Esophagus muscularis mucosa (tissue), 4 donors: ENCODE measurements around the gene CHMP1A. TPM values are rescaled to one million over a fixed set of nuclear protein-coding genes. Genes with fewer than 3 reads are reported as not detected.
"Not testable (repeated sequence)": the region's sequence is repeated elsewhere in the genome, so short reads cannot be mapped to it uniquely, and the experiment has no call there.

Experiments
- DNase-seq: peaks from one replicate; pipeline ENCODE4 v3.0.0-alpha.2; 2017; ENCODE audit errors: extremely low spot score
- H3K27ac ChIP-seq, 4 donors: fragments of 200-600 bp; sonication (generic); replicated peaks in 1 of 4; 1 replicate in 3 of 4; 2 replicates in 1 of 4; pipeline ENCODE4 v1.5.1; 2016 to 2019; ENCODE audit warnings: mild to moderate bottlenecking in 1 of 4
- H3K27me3 ChIP-seq, 4 donors: fragments of 200-600 bp; sonication (generic); one replicate each; pipeline versions ENCODE4 v1.5.1 to v1.6.0; 2016 to 2019
- H3K36me3 ChIP-seq, 4 donors: fragments of 200-600 bp; sonication (generic); one replicate each; pipeline ENCODE4 v1.5.1; 2016 to 2019
- H3K4me1 ChIP-seq, 4 donors: fragments of 200-600 bp; sonication (generic); one replicate each; pipeline ENCODE4 v1.5.1; 2016 to 2019
- H3K4me3 ChIP-seq, 4 donors: fragments of 200-600 bp; sonication (generic); 1 replicate in 2 of 4; 2 replicates in 2 of 4; pipeline ENCODE4 v1.5.1; 2016 to 2019; ENCODE audit warnings: mild to moderate bottlenecking in 4 of 4, moderate library complexity in 1 of 4
- H3K9me3 ChIP-seq, 4 donors: fragments of 200-600 bp; sonication (generic); 1 replicate in 3 of 4; 2 replicates in 1 of 4; pipeline ENCODE4 v1.5.1; 2016 to 2019
- EP300 ChIP-seq: sonication (generic); formaldehyde crosslinking; IDR thresholded peaks from one replicate; pipeline ENCODE4 v1.6.1; 2017; ENCODE audit warnings: antibody characterized with exemption
- POLR2A ChIP-seq: fragments of 450-650 bp; IDR thresholded peaks from one replicate; pipeline ENCODE4 v1.6.1; 2017; ENCODE audit warnings: antibody characterized with exemption, moderate library complexity, mild to moderate bottlenecking, low read depth
- POLR2AphosphoS5 ChIP-seq, 2 donors: sonication (generic); formaldehyde crosslinking; IDR thresholded peaks; one replicate each; pipeline ENCODE4 v1.6.1; 2017; ENCODE audit warnings: antibody characterized with exemption in 2 of 2
- WGBS: methylation state at CpG from one replicate; pipeline ENCODE4 v1.1.5; 2018; 5-methylcytosine and 5-hydroxymethylcytosine counted together
- intact Hi-C: fragments of 100-400 bp; cut with DNase I; formaldehyde crosslinking; loops from one replicate; pipeline ENCODE4 v1.15.1; 2023
- total RNA-seq, 4 donors: library from RNA; depleted of rRNA; stranded (reverse); fragments of >200 nt; gene quantifications; one replicate each; pipeline versions ENCODE4 v1.1.0 to v1.2.1, GENCODE V29; 2016
- TF ChIP-seq, protein P1 (sequence below), 3 experiments: fragments of 200-600 bp in 2 of 3; fragments of 450-650 bp in 1 of 3; sonication (generic) in 2 of 3; IDR thresholded peaks; one replicate each; pipeline ENCODE4 v1.5.1; 2017 to 2019; ENCODE audit warnings: antibody characterized with exemption in 3 of 3, mild to moderate bottlenecking in 2 of 3, moderate library complexity in 1 of 3

Gene CHMP1A
- total RNA-seq, 4 donors from 2014 or later = 71.8 to 117 (median 87.8) TPM

DNA sequence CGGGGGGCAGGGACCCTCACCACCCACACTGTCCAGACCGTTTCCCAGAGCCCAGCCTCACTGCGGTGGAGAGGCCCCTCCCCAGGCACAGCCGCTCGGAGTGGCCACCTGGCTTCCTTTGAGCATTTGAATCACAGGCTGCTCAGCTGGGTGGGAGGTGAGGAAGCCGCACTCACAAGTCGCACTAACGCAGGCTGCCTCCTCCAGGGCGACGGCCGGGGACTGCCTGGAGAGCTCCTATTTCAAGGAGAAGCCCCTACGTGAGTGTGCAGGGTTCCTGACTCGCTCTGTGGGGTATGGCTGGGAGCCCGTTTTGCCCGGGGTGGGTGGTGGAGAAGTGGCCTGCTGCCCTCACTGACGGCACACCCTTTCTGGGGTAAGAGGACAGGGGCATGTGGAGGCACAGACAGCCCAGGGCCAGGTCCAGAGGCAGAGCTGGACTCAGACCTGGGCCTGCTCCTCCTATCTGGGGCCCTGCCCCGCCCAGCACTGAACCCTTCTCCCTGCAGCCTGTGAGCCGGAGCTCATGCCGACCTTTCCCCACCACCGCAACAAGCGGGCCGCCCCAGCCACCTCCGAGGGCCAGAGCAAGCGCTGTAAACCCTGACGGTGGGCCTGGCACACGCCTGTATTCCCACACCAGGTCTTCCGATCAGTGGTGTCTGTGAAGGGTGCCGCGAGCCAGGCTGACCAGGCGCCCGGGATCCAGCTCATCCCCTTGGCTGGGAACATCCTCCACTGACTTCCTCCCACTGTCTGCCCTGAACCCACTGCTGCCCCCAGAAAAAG is 37.8 kb upstream of the CHMP1A start:
- no peak overlapping the region for H3K27ac ChIP-seq
- DNase-seq = no peak
- no peaks in the 10 kb centered on the region for H3K27me3 ChIP-seq
- peaks cover 7 to 11% (median 9%) of the 10 kb centered on the region in 4 donors for H3K4me1 ChIP-seq
- H3K9me3 ChIP-seq = no peaks in the 10 kb centered on the region
- 91% methylated on average over 21 of the region's 31 CpGs for WGBS
- H3K36me3 ChIP-seq = peaks cover 30 to 79% (median 74%) of the 10 kb centered on the region in 4 donors
- TF ChIP-seq, protein P1, sequence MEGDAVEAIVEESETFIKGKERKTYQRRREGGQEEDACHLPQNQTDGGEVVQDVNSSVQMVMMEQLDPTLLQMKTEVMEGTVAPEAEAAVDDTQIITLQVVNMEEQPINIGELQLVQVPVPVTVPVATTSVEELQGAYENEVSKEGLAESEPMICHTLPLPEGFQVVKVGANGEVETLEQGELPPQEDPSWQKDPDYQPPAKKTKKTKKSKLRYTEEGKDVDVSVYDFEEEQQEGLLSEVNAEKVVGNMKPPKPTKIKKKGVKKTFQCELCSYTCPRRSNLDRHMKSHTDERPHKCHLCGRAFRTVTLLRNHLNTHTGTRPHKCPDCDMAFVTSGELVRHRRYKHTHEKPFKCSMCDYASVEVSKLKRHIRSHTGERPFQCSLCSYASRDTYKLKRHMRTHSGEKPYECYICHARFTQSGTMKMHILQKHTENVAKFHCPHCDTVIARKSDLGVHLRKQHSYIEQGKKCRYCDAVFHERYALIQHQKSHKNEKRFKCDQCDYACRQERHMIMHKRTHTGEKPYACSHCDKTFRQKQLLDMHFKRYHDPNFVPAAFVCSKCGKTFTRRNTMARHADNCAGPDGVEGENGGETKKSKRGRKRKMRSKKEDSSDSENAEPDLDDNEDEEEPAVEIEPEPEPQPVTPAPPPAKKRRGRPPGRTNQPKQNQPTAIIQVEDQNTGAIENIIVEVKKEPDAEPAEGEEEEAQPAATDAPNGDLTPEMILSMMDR (IDR thresholded peaks at IDR 0.05) = no peak
- no peak for TF ChIP-seq POLR2A
- TF ChIP-seq EP300 = no peak
- intact Hi-C loops = no loop called here
- no peak overlapping the region for H3K4me3 ChIP-seq

DNA sequence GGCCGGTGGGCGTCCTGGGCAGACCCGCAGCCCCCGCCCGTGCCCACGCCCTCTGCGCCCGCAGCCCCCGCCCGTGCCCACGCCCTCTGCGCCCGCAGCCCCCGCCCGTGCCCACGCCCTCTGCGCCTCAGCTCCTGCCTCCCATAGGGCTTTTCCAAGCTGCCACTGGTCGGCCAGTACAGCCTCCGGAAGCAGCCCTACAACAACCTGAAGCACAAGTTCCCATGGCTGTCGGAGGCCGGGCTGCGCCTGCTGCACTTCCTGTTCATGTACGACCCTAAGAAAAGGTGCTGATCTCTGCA is 37.2 kb upstream of the CHMP1A start:
- intact Hi-C loops, DNase-seq, H3K4me3 ChIP-seq, H3K4me1 ChIP-seq, H3K27ac ChIP-seq, H3K27me3 ChIP-seq, H3K9me3 ChIP-seq: not testable (repeated sequence)
- H3K36me3 ChIP-seq = peaks cover 30 to 82% (median 77%) of the 10 kb centered on the region in 4 donors
- WGBS = 92% methylated on average over 20 of the region's 23 CpGs

DNA sequence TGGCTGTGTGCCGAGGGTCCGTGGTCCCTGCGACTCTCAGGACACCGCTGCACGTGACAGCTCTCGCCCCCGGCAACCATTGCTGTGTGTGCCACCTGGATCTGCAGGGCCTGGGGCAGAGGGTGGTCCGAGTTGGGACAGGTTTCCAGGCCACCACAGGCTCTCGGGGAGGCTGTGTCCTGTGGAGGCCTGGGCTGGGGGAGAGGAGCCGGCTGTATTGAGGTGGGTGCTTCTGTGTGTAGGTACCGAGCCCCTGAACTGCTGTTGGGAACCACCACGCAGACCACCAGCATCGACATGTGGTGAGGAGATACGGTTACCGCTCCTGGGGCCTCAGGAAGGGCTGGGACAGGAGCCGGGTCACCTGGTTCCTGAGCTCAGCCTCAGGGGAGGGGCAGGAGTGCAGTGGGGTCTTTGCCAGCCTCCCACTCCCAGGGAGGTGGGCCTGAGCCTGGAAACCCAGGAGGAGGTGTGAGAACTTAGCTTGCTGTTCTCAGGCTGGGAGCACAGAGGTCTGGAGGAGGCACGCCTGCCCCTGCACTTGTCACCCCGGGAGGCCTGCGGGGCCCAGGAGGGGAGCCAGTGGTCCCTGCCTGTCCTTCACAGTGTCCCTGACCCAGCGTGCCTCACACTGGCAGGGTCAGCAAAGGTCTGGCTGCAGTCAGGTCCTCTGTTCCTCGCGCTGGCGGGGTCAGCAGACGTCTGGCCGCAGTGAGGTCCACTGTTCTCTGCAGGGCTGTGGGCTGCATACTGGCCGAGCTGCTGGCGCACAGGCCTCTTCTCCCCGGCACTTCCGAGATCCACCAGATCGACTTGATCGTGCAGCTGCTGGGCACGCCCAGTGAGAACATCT is 36.6 kb upstream of the CHMP1A start:
- peaks cover 30 to 88% (median 81%) of the 10 kb centered on the region in 4 donors for H3K36me3 ChIP-seq
- intact Hi-C loops = no loop called here
- H3K4me3 ChIP-seq = no peak overlapping the region
- peaks cover 0 to under 1% (median 0%) of the 10 kb centered on the region in 4 donors for H3K4me1 ChIP-seq
- TF ChIP-seq POLR2AphosphoS5 (IDR thresholded peaks at IDR 0.05) (no peak), POLR2A (no peak), EP300 (no peak)
- TF ChIP-seq, protein P1 (IDR thresholded peaks at IDR 0.05) = no peak
- no peak overlapping the region for H3K27ac ChIP-seq
- 81% methylated on average over 18 of the region's 32 CpGs for WGBS
- no peaks in the 10 kb centered on the region for H3K27me3 ChIP-seq
- H3K9me3 ChIP-seq = no peaks in the 10 kb centered on the region
- no peak for DNase-seq

DNA sequence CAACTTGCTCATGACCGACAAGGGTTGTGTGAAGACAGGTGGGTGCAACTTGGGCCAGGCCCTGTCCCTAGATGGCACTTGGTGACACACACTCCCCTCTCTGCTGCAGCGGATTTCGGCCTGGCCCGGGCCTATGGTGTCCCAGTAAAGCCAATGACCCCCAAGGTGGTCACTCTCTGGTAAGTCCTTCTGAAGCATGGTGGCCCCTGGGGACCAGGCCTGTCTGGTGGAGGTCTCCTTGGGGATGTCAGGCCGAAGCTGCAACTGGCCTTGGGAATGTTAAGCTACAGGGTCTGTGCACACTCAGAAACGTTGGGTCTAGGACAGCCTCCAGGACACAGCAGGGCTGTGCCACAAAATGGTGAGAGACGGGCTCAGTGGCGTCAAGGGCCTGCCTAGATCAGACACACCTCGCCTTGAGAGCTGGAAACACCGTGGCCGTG is 35.8 kb upstream of the CHMP1A start:
- intact Hi-C loops = no loop called here
- peaks cover 0 to 2% (median 0%) of the 10 kb centered on the region in 4 donors for H3K4me1 ChIP-seq
- peaks cover 30 to 90% (median 81%) of the 10 kb centered on the region in 4 donors for H3K36me3 ChIP-seq
- H3K4me3 ChIP-seq = no peak overlapping the region
- H3K27me3 ChIP-seq = no peaks in the 10 kb centered on the region
- H3K27ac ChIP-seq = no peak overlapping the region
- H3K9me3 ChIP-seq = no peaks in the 10 kb centered on the region
- no peak for DNase-seq
- TF ChIP-seq, protein P1 (IDR thresholded peaks at IDR 0.05) = no peak
- TF ChIP-seq POLR2AphosphoS5 (IDR thresholded peaks at IDR 0.05) (no peak), POLR2A (no peak), EP300 (no peak)
- WGBS = 86% methylated on average over 5 of the region's 11 CpGs

DNA sequence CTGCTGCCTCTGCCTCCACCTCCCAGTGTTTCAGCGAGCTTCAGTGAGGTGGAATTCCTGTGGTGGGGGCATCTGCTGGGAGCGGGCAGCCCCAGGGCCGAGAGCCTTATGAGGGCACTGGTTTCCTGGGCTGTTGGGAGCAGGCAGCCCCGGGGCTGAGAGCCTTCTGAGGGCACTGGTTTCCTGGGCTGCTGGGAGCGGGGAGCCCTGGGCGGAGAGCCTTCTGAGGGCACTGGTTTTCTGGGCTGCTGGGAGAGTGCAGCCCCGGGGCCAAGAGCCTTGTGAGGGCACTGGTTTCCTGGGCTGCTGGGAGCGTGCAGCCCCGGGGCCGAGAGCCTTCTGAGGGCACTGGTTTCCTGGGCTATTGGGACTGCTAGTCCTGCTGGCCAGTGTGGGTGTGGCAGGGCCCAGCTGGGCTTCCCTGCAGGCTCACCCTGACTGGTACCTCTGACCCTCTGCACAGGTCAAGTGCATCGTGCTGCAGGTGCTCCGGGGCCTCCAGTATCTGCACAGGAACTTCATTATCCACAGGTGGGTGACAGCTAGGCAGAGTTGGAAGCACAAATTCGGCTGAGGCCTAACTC is 34.6 kb upstream of the CHMP1A start:
- Histone ChIP-seq H3K4me1 (peaks cover 6 to 15% (median 10%) of the 10 kb centered on the region in 4 donors), H3K4me3 (no peak overlapping the region), H3K27ac (no peak overlapping the region), H3K27me3 (no peaks in the 10 kb centered on the region), H3K9me3 (no peaks in the 10 kb centered on the region), H3K36me3 (peaks cover 30 to 81% (median 69%) of the 10 kb centered on the region in 4 donors)
- 87% methylated on average over 7 of the region's 13 CpGs for WGBS
- DNase-seq = no peak
- intact Hi-C loops = no loop called here
- TF ChIP-seq, protein P1 (IDR thresholded peaks at IDR 0.05) = no peak
- TF ChIP-seq EP300 = no peak
- no peak for TF ChIP-seq POLR2AphosphoS5 (IDR thresholded peaks at IDR 0.05)
